Uterus (tissue), 2 donors: Measurements from ENCODE around the gene FBXL22.

ENCODE experiments used
- CTCF ChIP-seq, 4 experiments: fragments of 200-600 bp in 2 of 4; fragments of 450-650 bp in 2 of 4; sonication (generic) in 2 of 4; IDR thresholded peaks; one replicate each; pipeline ENCODE4 v1.5.1; 2016 to 2019; ENCODE audit warnings: antibody characterized with exemption in 4 of 4, mild to moderate bottlenecking in 2 of 4, moderate library complexity in 1 of 4
- POLR2A ChIP-seq, 2 donors: fragments of 450-650 bp; IDR thresholded peaks; one replicate each; pipeline ENCODE4 v1.6.1; 2016; ENCODE audit warnings: antibody characterized with exemption in 2 of 2, mild to moderate bottlenecking in 1 of 2, moderate library complexity in 1 of 2

- no peak for TF ChIP-seq CTCF (IDR thresholded peaks at IDR 0.05)
- TF ChIP-seq POLR2A (IDR thresholded peaks at IDR 0.05), result no peak
These were observed 6.3 kb downstream of the FBXL22 start for GRCh38 chr15:63603516-63603915.
